Right renal pelvis (tissue), 4 donors: Measurements from ENCODE around the gene MIER2. TPM values are rescaled to one million over a fixed set of nuclear protein-coding genes. Genes with fewer than 3 reads are reported as not detected.

Experiments
- polyA plus RNA-seq, 4 donors: library from polyadenylated mRNA; unstranded; fragments of 120-200 nt; gene quantifications; one replicate each; pipeline ENCODE4 v1.2.1, GENCODE V29; 2013; ENCODE audit not compliant: insufficient read length in 4 of 4

MIER2 gene
- polyA plus RNA-seq, 4 donors = 23.6 to 32.8 (median 24.5) TPM

Other genes starting within 250 kb of the MIER2 start
- gene OR4F17, start 237.7 kb downstream of the MIER2 start, polyA plus RNA-seq = not detected
- 1 to 10 TPM; 2.2 to 4.3 (median 3.2) TPM for gene PLPP2, start 53.4 kb downstream of the MIER2 start, polyA plus RNA-seq
- 1 to 10 TPM; 1.4 to 3.4 (median 1.8) TPM for gene C2CD4C, start 64.4 kb upstream of the MIER2 start, polyA plus RNA-seq
- 10 to 100 TPM; 25.1 to 41.9 (median 28.7) TPM for gene SHC2, start 116.2 kb upstream of the MIER2 start, polyA plus RNA-seq
- 1 to 10 TPM; 2.8 to 5.6 (median 3.6) TPM for gene MADCAM1, start 151.7 kb upstream of the MIER2 start, polyA plus RNA-seq
- gene TPGS1, start 162.7 kb upstream of the MIER2 start, polyA plus RNA-seq = 10 to 100 TPM in 1 of 4 donors, 1 to 10 TPM in 3; 5.5 to 18.3 (median 6.6) TPM
- gene CDC34, start 187.0 kb upstream of the MIER2 start, polyA plus RNA-seq = 10 to 100 TPM; 56.1 to 75.0 (median 60.6) TPM
- under 1 TPM; 0.17 to 0.43 (median 0.29) TPM for gene GZMM, start 199.3 kb upstream of the MIER2 start, polyA plus RNA-seq
- 100 to 1,000 TPM; 419 to 639 (median 444) TPM for gene BSG, start 227.8 kb upstream of the MIER2 start, polyA plus RNA-seq
- under 1 TPM; 0.18 to 0.44 (median 0.23) TPM for gene HCN2, start 245.1 kb upstream of the MIER2 start, polyA plus RNA-seq